WERI-Rb-1 (cell line): ENCODE results near the gene PRIM2.

Source experiments
- DNase-seq: peaks from one replicate; pipeline ENCODE4 v3.0.0-alpha.2; 2020
- H3K27ac ChIP-seq: fragments of 250-450 bp; sonication (Bioruptor Pico); 2 replicates; pipeline ENCODE4 v1.5.1; 2020; ENCODE audit warnings: mild to moderate bottlenecking, moderate library complexity
- H3K27me3 ChIP-seq: fragments of 250-450 bp; sonication (Bioruptor Pico); 2 replicates; pipeline ENCODE4 v1.5.1; 2021; ENCODE audit warnings: mild to moderate bottlenecking, low read depth, moderate library complexity; ENCODE audit not compliant: insufficient read depth, severe bottlenecking
- H3K36me3 ChIP-seq: fragments of 250-450 bp; sonication (Bioruptor Pico); 2 replicates; pipeline ENCODE4 v1.5.1; 2020; ENCODE audit warnings: mild to moderate bottlenecking, moderate library complexity
- H3K4me3 ChIP-seq: 2 replicates; pipeline ENCODE4 v1.5.1; 2011; ENCODE audit warnings: low read depth, mild to moderate bottlenecking, control low read depth, low read length
- H3K9me3 ChIP-seq: fragments of 250-450 bp; sonication (Bioruptor Pico); 2 replicates; pipeline ENCODE4 v1.5.1; 2021; ENCODE audit warnings: mild to moderate bottlenecking, moderate library complexity; ENCODE audit not compliant: severe bottlenecking
- CTCF ChIP-seq: IDR thresholded peaks from 2 replicates; pipeline ENCODE4 v1.5.1; 2011; ENCODE audit warnings: low read depth, mild to moderate bottlenecking, control low read depth, inconsistent platforms, low read length

Gene PRIM2

GRCh38 chr6:57312004-57312345 lies 5.5 kb upstream of the PRIM2 start:
- H3K27ac ChIP-seq = no peak overlapping the region
- H3K9me3 ChIP-seq = peaks cover 9% of the 10 kb centered on the region
- no peaks in the 10 kb centered on the region for H3K27me3 ChIP-seq

GRCh38 chr6:57313009-57313408 lies 4.4 kb upstream of the PRIM2 start:
- Histone ChIP-seq H3K4me3 (no peak overlapping the region), H3K27me3 (no peaks in the 10 kb centered on the region), H3K27ac (no peak overlapping the region), H3K9me3 (peaks cover 9% of the 10 kb centered on the region), H3K36me3 (no peaks in the 10 kb centered on the region)
- TF ChIP-seq CTCF = no peak
- no peak for DNase-seq

More at GRCh38 chr6:57312004-57312345, 5.5 kb upstream of the PRIM2 start:
- Histone ChIP-seq H3K4me3 (no peak overlapping the region), H3K36me3 (no peaks in the 10 kb centered on the region)
- no peak for DNase-seq
- no peak for TF ChIP-seq CTCF

GRCh38 chr6:57313711-57314471 lies 3.5 kb upstream of the PRIM2 start:
- H3K27ac ChIP-seq = no peak overlapping the region
- peaks cover 6% of the 10 kb centered on the region for H3K36me3 ChIP-seq
- H3K27me3 ChIP-seq = no peaks in the 10 kb centered on the region
- 0 out of 2 replicates have a peak, but pooled peaks have one; percentile 12 for TF ChIP-seq CTCF
- H3K4me3 ChIP-seq = no peak overlapping the region
- peak; percentile 31 for DNase-seq
- H3K9me3 ChIP-seq = peaks cover 9% of the 10 kb centered on the region

GRCh38 chr6:57315111-57315510 lies 2.3 kb upstream of the PRIM2 start:
- Histone ChIP-seq H3K36me3 (peaks cover 18% of the 10 kb centered on the region), H3K27me3 (no peaks in the 10 kb centered on the region), H3K4me3 (no peak overlapping the region), H3K9me3 (peaks cover 4% of the 10 kb centered on the region), H3K27ac (no peak overlapping the region)
- no peak for DNase-seq
- TF ChIP-seq CTCF = no peak

GRCh38 chr6:57315851-57316250 lies 1.6 kb upstream of the PRIM2 start:
- Histone ChIP-seq H3K9me3 (no peaks in the 10 kb centered on the region), H3K27me3 (no peaks in the 10 kb centered on the region), H3K4me3 (no peak overlapping the region), H3K36me3 (peaks cover 26% of the 10 kb centered on the region), H3K27ac (no peak overlapping the region)
- DNase-seq = no peak
- no peak for TF ChIP-seq CTCF

- Histone ChIP-seq H3K27ac (peak overlapping the region; percentile 85), H3K36me3 (peaks cover 34% of the 10 kb centered on the region), H3K9me3 (no peaks in the 10 kb centered on the region), H3K4me3 (peak overlapping the region; percentile 63), H3K27me3 (no peaks in the 10 kb centered on the region)
- peak; percentile 93 for DNase-seq
- peak; percentile 87 for TF ChIP-seq CTCF
Measured at GRCh38 chr6:57316581-57317059, 810 bp upstream of the PRIM2 start.
